ENCODE measurements around the gene ST7.

The ST7 gene

DNA sequence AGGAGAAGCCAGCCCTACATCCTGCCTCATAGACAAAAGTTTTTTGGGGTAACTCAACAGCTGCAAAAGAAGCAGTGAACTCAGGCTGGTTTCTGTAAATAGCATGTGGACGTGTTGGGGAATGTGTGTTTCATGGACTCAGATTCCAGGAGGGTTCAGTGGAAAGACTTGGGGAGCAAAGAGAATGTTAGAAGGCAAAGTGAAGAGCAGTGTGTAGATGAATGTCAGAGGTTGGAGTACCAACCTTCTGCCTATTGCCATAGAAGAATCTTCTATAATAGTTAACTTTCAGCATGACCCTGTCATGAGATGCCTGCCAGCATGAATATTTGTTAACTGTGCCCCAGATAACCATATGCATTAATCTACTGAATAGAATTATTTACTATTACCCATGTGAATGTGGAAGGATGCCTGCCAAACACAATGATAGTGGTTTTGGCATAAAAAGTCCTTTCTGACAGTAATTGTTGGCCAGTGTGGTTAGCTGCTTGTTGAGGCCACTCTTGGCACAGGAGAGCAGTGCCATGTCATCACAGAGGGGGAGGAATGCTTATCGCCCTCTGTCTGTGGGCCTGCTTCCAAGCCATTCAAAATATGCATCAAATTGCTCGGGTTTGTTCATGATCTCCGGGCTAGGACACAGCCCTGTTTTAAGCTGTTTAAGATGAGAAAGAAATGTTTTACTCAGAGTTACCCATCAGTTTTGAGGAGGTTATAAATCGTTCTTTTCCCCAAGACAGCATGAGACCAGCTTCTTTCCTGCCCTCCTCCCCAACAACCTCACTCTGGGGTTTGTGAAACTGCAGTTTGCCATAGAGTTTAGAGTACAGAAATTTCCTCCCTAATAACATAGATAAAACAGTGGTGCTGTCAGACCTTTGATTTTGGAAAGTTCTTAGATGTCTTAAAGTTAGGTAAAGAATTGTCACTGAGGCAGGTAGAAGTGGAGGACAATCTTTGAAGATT lies 204.2 kb downstream of the ST7 start:
- DNase-seq (ENCODE audit: insufficient read length, low spot score) (peak; percentile 19), FAIRE-seq (peak; percentile 93)
- TF ChIP-seq POLR2A (IDR thresholded peaks at IDR 0.05; ENCODE audit: low read depth, low read length) = no peak

DNA sequence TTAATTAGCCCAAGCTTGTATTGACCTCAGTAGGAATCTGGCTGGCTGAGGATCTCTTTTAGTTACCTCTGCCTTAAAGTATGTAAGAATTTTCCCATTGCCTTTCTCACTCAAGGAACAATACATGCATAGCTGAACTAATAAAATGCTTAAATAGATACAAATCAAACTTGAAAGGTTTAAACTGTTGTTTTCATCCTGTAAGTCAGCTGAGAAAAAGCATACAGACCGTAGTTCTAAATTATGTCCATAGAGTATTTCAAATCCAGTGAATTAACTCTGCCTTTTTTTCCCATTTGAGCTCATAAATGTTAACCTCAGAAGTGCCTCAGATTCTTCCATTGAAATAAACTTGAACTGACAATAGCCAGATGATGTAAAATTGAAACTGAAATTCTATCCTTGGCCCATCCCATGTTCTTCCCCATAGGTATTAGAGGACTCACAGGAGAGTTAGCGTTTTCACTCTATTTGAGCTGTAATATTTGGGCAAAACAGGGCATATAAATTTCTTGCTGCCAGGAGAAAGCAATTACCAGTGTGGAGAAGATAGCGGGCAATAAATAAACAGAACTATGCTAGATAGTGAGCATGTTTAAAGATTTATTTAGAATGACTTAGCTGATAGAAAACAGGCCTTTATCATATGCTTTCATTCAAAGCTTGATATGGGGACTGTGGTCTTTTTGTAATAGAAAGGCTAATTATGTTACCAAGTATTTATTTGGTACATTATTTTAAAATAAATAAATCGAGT lies 205.8 kb downstream of the ST7 start:
- no peak for DNase-seq (ENCODE audit: insufficient read length, low spot score)
- no peak for TF ChIP-seq POLR2A (IDR thresholded peaks at IDR 0.05; ENCODE audit: low read depth, low read length)
- no peak for FAIRE-seq

DNA sequence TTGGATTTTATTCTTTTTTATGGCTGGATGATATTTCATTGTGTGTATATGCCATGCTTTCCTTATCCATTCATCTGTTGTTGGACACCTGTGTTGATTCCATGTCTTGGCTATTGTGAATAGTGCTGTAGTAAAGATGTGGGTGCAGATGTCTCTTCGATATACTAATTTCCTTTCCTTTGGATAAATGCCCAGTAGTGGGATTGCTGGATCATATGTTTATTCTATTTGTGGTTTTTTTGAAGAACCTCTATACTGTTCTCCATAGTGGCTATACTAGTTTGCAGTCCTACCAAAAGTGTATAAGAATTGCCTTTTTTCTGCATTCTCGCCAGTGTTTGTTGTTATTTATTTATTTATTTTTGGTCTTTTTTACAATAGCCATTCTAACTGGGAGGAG lies 209.8 kb downstream of the ST7 start:
- no peak for TF ChIP-seq POLR2A (IDR thresholded peaks at IDR 0.05; ENCODE audit: low read depth, low read length)
- peak; percentile 15 for FAIRE-seq
- no peak for DNase-seq (ENCODE audit: insufficient read length, low spot score)

DNA sequence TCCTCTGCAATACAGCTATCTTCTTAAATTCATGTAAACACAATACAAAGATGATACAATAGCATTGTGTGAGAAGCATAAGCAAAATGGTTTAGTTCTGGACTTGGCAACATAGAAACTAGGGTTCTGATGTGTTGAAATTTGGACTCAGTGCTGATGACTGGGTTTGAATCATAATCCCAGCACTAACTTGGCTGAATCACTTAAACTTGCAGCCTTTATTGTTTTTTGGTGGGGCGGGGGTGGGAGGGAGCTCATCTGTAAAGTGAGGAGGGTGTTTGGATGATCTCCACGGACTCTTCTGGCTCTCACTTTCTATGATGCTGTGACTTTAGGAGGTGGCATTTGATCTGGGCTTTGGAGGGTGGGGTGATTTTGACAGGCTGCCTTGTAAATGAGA lies 211.3 kb downstream of the ST7 start:
- no peak for DNase-seq (ENCODE audit: insufficient read length, low spot score)

DNA sequence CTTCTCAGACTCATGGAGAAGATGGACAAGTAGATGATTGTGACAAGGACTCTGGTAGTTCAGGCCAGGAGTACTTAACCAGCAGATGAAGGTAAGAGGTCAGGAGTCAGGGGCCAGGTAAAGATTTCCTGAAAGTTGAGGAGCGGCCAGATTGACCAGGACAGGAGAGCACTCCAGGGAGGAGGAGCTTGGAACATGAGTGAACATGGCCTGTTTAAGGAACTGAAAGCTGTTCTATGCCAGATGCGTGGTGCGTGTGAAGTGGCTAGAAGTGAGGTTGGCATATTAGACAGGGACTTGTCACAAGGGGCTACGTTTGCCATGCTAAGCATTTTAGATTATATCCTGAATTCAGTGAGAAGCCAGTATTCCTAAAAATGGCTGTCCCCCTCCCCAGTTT lies 212.4 kb downstream of the ST7 start:
- no peak for FAIRE-seq
- no peak for TF ChIP-seq POLR2A (IDR thresholded peaks at IDR 0.05; ENCODE audit: low read depth, low read length)

More for the DNA sequence above, 211.3 kb downstream of the ST7 start:
- no peak for TF ChIP-seq POLR2A (IDR thresholded peaks at IDR 0.05; ENCODE audit: low read depth, low read length)
- FAIRE-seq = no peak

DNA sequence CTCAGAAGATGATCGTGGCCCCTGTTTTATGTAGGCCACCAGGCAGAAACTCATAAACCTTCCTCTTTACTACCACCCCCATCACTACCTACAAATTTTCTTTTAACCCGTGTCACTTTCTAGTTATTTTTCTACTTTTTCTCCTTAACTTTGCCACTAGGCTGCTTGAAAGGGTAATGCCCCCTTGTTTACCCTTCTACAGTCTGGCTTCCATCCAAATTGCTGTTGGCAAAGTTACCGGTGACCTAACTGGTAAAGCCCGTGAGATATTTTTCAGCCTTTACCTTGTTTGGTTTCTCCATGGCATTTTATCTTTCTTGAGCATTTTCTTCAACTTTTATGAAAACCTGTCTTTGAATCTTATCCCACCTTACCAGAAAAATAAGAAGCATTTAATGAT lies 216.6 kb downstream of the ST7 start:
- DNase-seq (ENCODE audit: insufficient read length, low spot score) = no peak
- FAIRE-seq = no peak
- no peak for TF ChIP-seq POLR2A (IDR thresholded peaks at IDR 0.05; ENCODE audit: low read depth, low read length)

More for the DNA sequence above, 212.4 kb downstream of the ST7 start:
- no peak for DNase-seq (ENCODE audit: insufficient read length, low spot score)

DNA sequence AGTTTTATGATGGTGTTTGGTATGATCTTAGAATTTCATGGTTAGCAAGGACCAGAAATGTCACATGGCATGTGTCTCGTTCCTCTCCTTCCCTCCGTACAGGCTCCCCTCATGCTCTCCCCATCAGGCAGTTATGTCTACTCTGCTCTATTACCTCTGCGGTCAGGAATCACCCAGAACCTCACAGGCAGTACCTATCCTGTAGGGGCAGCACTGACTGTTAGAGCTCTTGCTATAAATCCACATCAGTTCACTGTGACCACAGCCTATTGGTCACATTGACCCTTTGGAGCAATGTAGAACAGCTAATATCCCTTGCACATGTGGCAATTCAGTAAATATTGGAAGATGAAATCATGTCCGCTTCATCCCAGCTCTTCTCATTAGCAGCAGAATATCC lies 217.8 kb downstream of the ST7 start:
- no peak for TF ChIP-seq POLR2A (IDR thresholded peaks at IDR 0.05; ENCODE audit: low read depth, low read length)
- FAIRE-seq (no peak), DNase-seq (ENCODE audit: insufficient read length, low spot score) (no peak)

DNA sequence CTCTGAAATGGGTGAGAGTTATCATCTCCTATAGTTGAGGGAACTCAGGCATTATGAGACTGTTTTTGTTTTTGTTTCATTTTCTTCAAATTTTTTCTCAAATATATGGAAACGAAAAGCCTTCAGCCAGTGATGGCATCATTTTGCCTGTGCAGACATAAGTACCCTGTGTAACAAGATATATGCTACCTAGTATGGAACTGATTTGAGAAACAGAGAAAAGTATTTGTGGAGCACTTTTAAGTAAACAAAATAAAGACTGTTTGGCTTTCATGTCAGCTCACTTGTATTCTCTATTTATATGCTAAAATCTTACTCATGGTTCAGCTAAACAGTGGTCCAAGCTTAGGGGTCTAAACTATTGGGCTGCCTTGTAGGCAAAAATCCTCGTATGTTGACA lies 219.0 kb downstream of the ST7 start:
- no peak for DNase-seq (ENCODE audit: insufficient read length, low spot score)
- no peak for FAIRE-seq
- TF ChIP-seq POLR2A (IDR thresholded peaks at IDR 0.05; ENCODE audit: low read depth, low read length) = no peak

DNA sequence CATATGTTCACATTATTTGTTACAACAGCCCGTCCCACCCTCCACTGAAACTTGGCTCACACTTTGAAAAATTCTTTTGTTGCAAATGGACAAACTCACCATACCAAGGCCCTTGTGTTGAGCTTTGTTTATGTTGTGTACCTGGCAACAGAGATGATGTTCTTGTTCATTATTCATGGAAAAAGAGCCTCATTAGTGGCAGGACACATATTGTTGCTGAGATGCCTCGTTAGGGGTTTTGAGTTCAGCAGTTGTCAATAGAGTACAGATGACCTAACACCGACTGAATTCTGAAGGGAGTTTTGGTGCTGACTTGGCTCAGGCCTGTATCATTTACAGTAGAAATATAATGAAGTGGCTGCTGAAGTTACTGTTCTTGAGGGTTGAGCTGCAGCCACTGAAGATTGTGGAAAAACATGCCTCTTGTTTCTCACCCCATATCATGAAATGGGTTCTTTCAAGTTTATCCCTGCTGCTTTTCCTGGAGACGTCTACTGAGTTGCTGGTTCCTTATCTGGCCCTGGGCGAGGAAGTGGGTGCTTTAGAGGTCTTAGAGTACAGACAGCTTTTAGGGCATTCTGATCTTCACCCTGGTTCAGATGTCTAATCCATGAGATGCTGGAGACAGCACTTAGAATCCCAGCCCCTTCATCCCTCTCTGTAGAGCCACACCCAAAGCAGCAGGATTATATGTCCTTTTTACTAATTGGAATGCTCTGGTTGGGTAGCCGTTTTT lies 219.9 kb downstream of the ST7 start:
- TF ChIP-seq POLR2A (IDR thresholded peaks at IDR 0.05; ENCODE audit: low read depth, low read length) = no peak
- FAIRE-seq = no peak
- no peak for DNase-seq (ENCODE audit: insufficient read length, low spot score)

DNA sequence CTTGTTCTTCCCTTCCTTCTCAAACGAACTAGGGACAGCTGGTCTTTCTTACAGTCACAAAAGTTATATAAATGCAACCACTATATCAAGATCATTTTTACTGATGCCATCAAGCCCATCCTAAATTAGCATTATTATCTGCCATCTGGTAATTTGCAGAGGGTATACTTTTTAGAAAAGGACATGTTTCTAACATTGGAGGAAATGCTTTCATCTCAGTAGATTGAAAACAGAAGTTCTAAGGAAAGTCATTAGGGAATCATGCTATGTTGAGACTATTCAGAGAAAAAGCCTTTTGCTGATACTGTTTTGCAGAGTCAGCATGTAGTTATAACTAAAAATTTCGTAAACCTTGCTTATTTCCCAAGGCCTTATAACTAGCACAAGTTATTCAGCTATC lies 222.9 kb downstream of the ST7 start:
- no peak for DNase-seq (ENCODE audit: insufficient read length, low spot score)
- TF ChIP-seq POLR2A (IDR thresholded peaks at IDR 0.05; ENCODE audit: low read depth, low read length) = no peak
- FAIRE-seq = no peak

DNA sequence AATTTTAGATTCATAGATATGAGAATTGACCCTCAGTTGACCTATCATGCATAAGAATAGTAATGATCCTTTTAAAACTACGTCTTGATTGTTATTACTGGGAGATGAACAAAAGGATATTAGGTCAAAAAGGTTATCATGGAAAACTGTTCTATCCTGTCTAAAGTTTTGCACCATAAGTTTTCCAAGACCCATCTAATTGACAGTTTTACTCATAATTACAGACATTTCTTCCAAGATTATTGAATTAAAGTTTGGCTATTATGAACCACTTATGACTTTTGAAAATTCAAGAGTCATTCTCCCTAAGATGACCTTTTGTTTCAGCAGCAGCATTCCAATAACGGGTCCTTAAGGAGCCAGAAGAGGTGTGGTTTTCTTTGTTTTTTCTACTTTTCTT lies 225.3 kb downstream of the ST7 start:
- DNase-seq (ENCODE audit: insufficient read length, low spot score) (no peak), FAIRE-seq (no peak)
- TF ChIP-seq POLR2A (IDR thresholded peaks at IDR 0.05; ENCODE audit: low read depth, low read length) = no peak

DNA sequence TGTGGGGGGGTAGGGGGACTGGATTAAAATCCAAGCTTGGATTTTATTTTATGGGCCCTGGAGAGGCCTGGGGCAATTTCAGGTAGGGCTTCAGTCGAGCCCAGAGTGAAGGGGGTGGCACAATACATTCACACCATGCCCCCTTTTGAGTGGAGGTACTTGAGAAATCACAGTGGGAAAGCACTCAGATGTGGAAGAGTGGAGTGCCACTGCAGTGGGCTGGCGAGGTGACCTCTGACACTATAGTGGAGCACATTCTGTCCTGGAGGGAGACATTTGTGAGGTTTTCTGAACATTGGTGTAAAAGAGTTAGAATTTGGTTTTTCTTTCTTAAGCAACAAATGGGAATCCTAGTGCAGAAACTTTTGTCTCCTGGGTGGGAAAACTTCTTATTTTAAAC lies 226.4 kb downstream of the ST7 start:
- FAIRE-seq = no peak
- no peak for DNase-seq (ENCODE audit: insufficient read length, low spot score)
- no peak for TF ChIP-seq POLR2A (IDR thresholded peaks at IDR 0.05; ENCODE audit: low read depth, low read length)

DNA sequence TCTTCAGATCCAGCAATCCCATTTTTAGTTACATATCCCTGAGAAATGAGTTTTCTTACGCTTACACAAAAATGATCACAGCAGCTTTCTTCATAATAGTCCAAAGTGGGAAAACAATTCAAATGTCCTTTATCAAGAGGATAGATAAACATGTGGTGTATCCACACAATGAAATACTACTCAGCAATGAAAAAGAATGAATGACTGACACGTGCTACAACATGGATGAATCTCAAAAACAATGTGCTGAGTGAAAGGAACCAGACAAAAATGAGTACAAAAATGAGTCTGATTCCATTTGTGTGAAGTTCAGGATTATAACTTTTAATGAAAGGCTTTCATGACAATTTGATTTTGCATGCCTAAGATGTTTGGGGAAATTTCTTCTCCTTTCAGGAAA lies 230.4 kb downstream of the ST7 start:
- DNase-seq (ENCODE audit: insufficient read length, low spot score) (no peak), FAIRE-seq (peak; percentile 75)
- no peak for TF ChIP-seq POLR2A (IDR thresholded peaks at IDR 0.05; ENCODE audit: low read depth, low read length)

DNA sequence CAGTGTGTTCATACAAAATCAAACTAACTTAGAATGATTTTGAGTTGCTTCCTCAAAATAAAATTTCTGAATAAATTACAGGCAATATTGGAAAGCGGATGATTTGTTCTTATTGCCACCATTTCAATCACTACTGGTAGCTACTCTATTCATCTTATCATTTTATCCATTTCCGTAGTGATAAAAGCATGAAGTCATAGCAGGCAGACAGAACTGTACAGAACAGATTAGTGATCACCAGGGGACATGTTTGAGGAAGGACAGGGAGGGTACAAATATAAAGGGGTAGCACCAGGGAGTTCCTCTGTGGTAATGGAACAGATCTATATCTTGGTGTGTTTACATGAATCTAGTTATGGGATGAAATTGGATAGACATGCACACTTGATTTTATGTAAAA lies 231.1 kb downstream of the ST7 start:
- FAIRE-seq (no peak), DNase-seq (ENCODE audit: insufficient read length, low spot score) (no peak)
- TF ChIP-seq POLR2A (IDR thresholded peaks at IDR 0.05; ENCODE audit: low read depth, low read length) = no peak
